HepG2 (cell line): ENCODE data around the gene SAPCD2. TPM values are rescaled to one million over a fixed set of nuclear protein-coding genes. Genes with fewer than 3 reads are reported as not detected.

Experiments used
- CCDC6 ChIP-seq: sonication (generic); formaldehyde crosslinking; IDR thresholded peaks from 2 replicates; pipeline ENCODE4 v1.8.1; 2022; ENCODE audit warnings: mild to moderate bottlenecking, missing genetic modification reagents, moderate library complexity
- FOXA3 ChIP-seq: IDR thresholded peaks from 2 replicates; pipeline ENCODE4 v1.6.1; 2016; ENCODE audit warnings: missing genetic modification reagents, missing compliant biosample characterization
- FOXJ3 ChIP-seq: sonication (generic); formaldehyde crosslinking; IDR thresholded peaks from 2 replicates; pipeline ENCODE4 v1.4.0; 2020; ENCODE audit warnings: missing genetic modification reagents, mild to moderate bottlenecking, borderline replicate concordance
- JUND ChIP-seq: sonication (generic); formaldehyde crosslinking; IDR thresholded peaks from 2 replicates; pipeline ENCODE4 v1.8.0; 2022; ENCODE audit warnings: mild to moderate bottlenecking, missing genetic modification reagents
- MAZ ChIP-seq, 2 experiments: sonication (generic) in 1 of 2; formaldehyde crosslinking in 1 of 2; IDR thresholded peaks; 2 replicates each; pipeline versions ENCODE4 v1.5.0 to v1.6.1; 2012 to 2020; ENCODE audit warnings: low read depth in 2 of 2, mild to moderate bottlenecking in 2 of 2, borderline replicate concordance in 1 of 2, improper control_type of control experiment in 1 of 2, low read length in 1 of 2, missing genetic modification reagents in 1 of 2, moderate library complexity in 1 of 2
- MED8 ChIP-seq: sonication (generic); formaldehyde crosslinking; IDR thresholded peaks from 2 replicates; pipeline ENCODE4 v1.8.1; 2023; ENCODE audit warnings: mild to moderate bottlenecking, missing genetic modification reagents; ENCODE audit not compliant: insufficient replicate concordance
- PITX1 ChIP-seq: sonication (generic); formaldehyde crosslinking; IDR thresholded peaks from 2 replicates; pipeline ENCODE4 v1.5.1; 2020; ENCODE audit warnings: mild to moderate bottlenecking, missing genetic modification reagents
- PLRG1 ChIP-seq: fragments of 450-650 bp; conservative IDR thresholded peaks from 2 replicates; pipeline ENCODE4 v1.6.1; 2016
- SOX13 ChIP-seq, 3 experiments: fragments of 450-650 bp in 1 of 3; sonication (generic) in 1 of 3; formaldehyde crosslinking in 1 of 3; IDR thresholded peaks in 2 of 3; conservative IDR thresholded peaks in 1 of 3; 2 replicates each; pipeline versions ENCODE4 v1.5.0 to v1.6.1; 2016 to 2020; ENCODE audit warnings: antibody characterized with exemption in 1 of 3, mild to moderate bottlenecking in 1 of 3, missing compliant biosample characterization in 1 of 3, missing genetic modification reagents in 1 of 3, moderate library complexity in 1 of 3
- SP4 ChIP-seq: sonication (generic); formaldehyde crosslinking; IDR thresholded peaks from 2 replicates; pipeline ENCODE4 v1.8.1; 2023; ENCODE audit warnings: mild to moderate bottlenecking, missing genetic modification reagents
- SRSF1 ChIP-seq: fragments of 200-400 bp; formaldehyde crosslinking; optimal IDR thresholded peaks from 2 replicates; pipeline ENCODE3; 2017; ENCODE audit warnings: mild to moderate bottlenecking, low read depth, low read length, moderate library complexity
- TSC22D2 ChIP-seq: sonication (generic); formaldehyde crosslinking; IDR thresholded peaks from 2 replicates; pipeline ENCODE4 v1.5.1; 2020; ENCODE audit warnings: missing genetic modification reagents, mild to moderate bottlenecking, borderline replicate concordance
- ZBTB25 ChIP-seq: IDR thresholded peaks from 2 replicates; pipeline ENCODE4 v1.6.1; 2018; ENCODE audit warnings: missing genetic modification reagents
- ZBTB7A ChIP-seq: sonication (generic); formaldehyde crosslinking; IDR thresholded peaks from 2 replicates; pipeline ENCODE4 v1.8.0; 2022; ENCODE audit warnings: mild to moderate bottlenecking, missing genetic modification reagents
- ZFYVE20 ChIP-seq: sonication (generic); formaldehyde crosslinking; IDR thresholded peaks from 2 replicates; pipeline ENCODE4 v1.8.0; 2023; ENCODE audit warnings: low read depth, mild to moderate bottlenecking, moderate library complexity, missing genetic modification reagents, borderline replicate concordance
- ZNF205 ChIP-seq: IDR thresholded peaks from 2 replicates; pipeline ENCODE4 v1.6.1; 2018; ENCODE audit warnings: missing biosample characterization, missing genetic modification reagents
- ZNF234 ChIP-seq: sonication (generic); formaldehyde crosslinking; conservative IDR thresholded peaks from 2 replicates; pipeline ENCODE4 v1.5.1; 2020; ENCODE audit warnings: mild to moderate bottlenecking, missing genetic modification reagents
- ZNF335 ChIP-seq: sonication (generic); formaldehyde crosslinking; IDR thresholded peaks from 2 replicates; pipeline ENCODE4 v1.4.0; 2020; ENCODE audit warnings: missing genetic modification reagents
- ZNF354B ChIP-seq: sonication (generic); formaldehyde crosslinking; IDR thresholded peaks from 2 replicates; pipeline ENCODE4 v1.8.0; 2022; ENCODE audit warnings: mild to moderate bottlenecking, missing genetic modification reagents
- ZNF451 ChIP-seq: sonication (generic); formaldehyde crosslinking; IDR thresholded peaks from 2 replicates; pipeline ENCODE4 v1.5.0; 2020; ENCODE audit warnings: mild to moderate bottlenecking, missing genetic modification reagents
- ZNF558 ChIP-seq: sonication (generic); formaldehyde crosslinking; IDR thresholded peaks from 2 replicates; pipeline ENCODE4 v1.9.0; 2022; ENCODE audit warnings: mild to moderate bottlenecking, missing genetic modification reagents, borderline replicate concordance
- ZNF562 ChIP-seq: sonication (generic); formaldehyde crosslinking; IDR thresholded peaks from 2 replicates; pipeline ENCODE4 v1.8.0; 2022; ENCODE audit warnings: missing genetic modification reagents, borderline replicate concordance
- ZNF629 ChIP-seq: sonication (generic); formaldehyde crosslinking; conservative IDR thresholded peaks from 2 replicates; pipeline ENCODE4 v1.5.0; 2020; ENCODE audit warnings: missing genetic modification reagents
- ZNF770 ChIP-seq: sonication (generic); formaldehyde crosslinking; IDR thresholded peaks from 2 replicates; pipeline ENCODE4 v1.5.0; 2020; ENCODE audit warnings: mild to moderate bottlenecking, missing genetic modification reagents
- ZNF784 ChIP-seq: sonication (generic); formaldehyde crosslinking; IDR thresholded peaks from 2 replicates; pipeline ENCODE4 v1.5.1; 2020; ENCODE audit warnings: missing genetic modification reagents, mild to moderate bottlenecking, borderline replicate concordance
- ZNF879 ChIP-seq: sonication (generic); formaldehyde crosslinking; IDR thresholded peaks from 2 replicates; pipeline ENCODE4 v1.8.1; 2023; ENCODE audit warnings: missing genetic modification reagents
- polyA plus RNA-seq, 8 experiments: library from polyadenylated mRNA; depleted of rRNA in 3 of 8; stranded (reverse) in 7 of 8; unstranded in 1 of 8; fragments of >200 nt; fragmentation: Illumina TruSeq in 4 of 8; extraction: Trizol in 4 of 8; gene quantifications; 2 replicates each; pipeline versions ENCODE4 v1.2.1 to v1.2.3, GENCODE V29; 2011 to 2016; ENCODE audit warnings: low read depth in 4 of 8, missing spikeins in 1 of 8, mixed read lengths in 1 of 8; ENCODE audit not compliant: insufficient read depth in 1 of 8
- total RNA-seq, 5 experiments: library from RNA; depleted of rRNA; stranded (reverse); fragments of >200 nt; fragmentation: Illumina TruSeq; extraction: Trizol; gene quantifications; 2 replicates each; pipeline ENCODE4 v1.2.3, GENCODE V29; 2016; ENCODE audit warnings: low read depth in 1 of 5

Gene SAPCD2
- total and polyA plus RNA-seq, 2 of the 13 experiments (the other 11 are each of a cell fraction or from before 2014, with no cell fraction given), result 21.9 to 42.8 TPM

GRCh38 chr9:137054932-137055384 is 15.4 kb downstream of the SAPCD2 start (continued):
- TF ChIP-seq ZNF879 (CRISPR knock-in tag) (0 out of 2 replicates have a peak, but pooled peaks have one; percentile 45), ZNF562 (no peak), FOXJ3 (CRISPR knock-in tag) (0 out of 2 replicates have a peak, but pooled peaks have one; percentile 10), SOX13 (IDR thresholded peaks at IDR 0.05) (no peak), SOX13 (CRISPR knock-in tag; conservative IDR thresholded peaks at IDR 0.05 in 1 of 2, IDR thresholded peaks at IDR 0.05 in 1 of 2) (0 out of 4 replicates have a peak, but pooled peaks of 1 of the 2 experiments have one; percentile 29), JUND (CRISPR knock-in tag) (0 out of 2 replicates have a peak, but pooled peaks have one; percentile 5), ZNF784 (CRISPR knock-in tag) (no peak), PITX1 (peak; percentile 31; the same call in 1 of the 2 replicates), CCDC6 (CRISPR knock-in tag) (0 out of 2 replicates have a peak, but pooled peaks have one; percentile 18), ZBTB7A (no peak; the same call in 1 of the 2 replicates), SRSF1 (peak; percentile 72), ZNF234 (no peak), FOXA3 (CRISPR knock-in tag) (0 out of 2 replicates have a peak, but pooled peaks have one; percentile 12), ZNF335 (CRISPR knock-in tag) (0 out of 2 replicates have a peak, but pooled peaks have one; percentile 14), ZFYVE20 (CRISPR knock-in tag) (no peak), ZNF354B (CRISPR knock-in tag) (no peak), ZBTB25 (no peak; the same call in 1 of the 2 replicates), ZNF205 (no peak), ZNF558 (CRISPR knock-in tag) (peak; percentile 23; the same call in 1 of the 2 replicates), ZNF770 (CRISPR knock-in tag) (peak; percentile 34; the same call in 1 of the 2 replicates), TSC22D2 (CRISPR knock-in tag) (peak; percentile 57; the same call in 1 of the 2 replicates), PLRG1 (no peak), MAZ (IDR thresholded peaks at IDR 0.05; ENCODE audit: borderline replicate concordance, low read depth, low read length) (no peak), MAZ (CRISPR knock-in tag; IDR thresholded peaks at IDR 0.05; ENCODE audit: low read depth) (peak; percentile 6; the same call in 1 of the 2 replicates), ZNF451 (CRISPR knock-in tag) (peak; percentile 8; the same call in 1 of the 2 replicates), SP4 (CRISPR knock-in tag) (peak; percentile 22; the same call in 1 of the 2 replicates), MED8 (CRISPR knock-in tag) (no peak), ZNF629 (CRISPR knock-in tag) (peak; percentile 23; the same call in 1 of the 2 replicates)
